HFFc6 (cell line): ENCODE results near the gene TNFAIP8L1. TPM values are rescaled to one million over a fixed set of nuclear protein-coding genes. Genes with fewer than 3 reads are reported as not detected.

ENCODE experiments used
- DNase-seq: peaks from one replicate; pipeline ENCODE4 v3.0.0-alpha.2; 2018
- H3K27ac Mint-ChIP-seq: 2 replicates; pipeline ENCODE4 v1.8.0; 2020; ENCODE audit warnings: mild to moderate bottlenecking, mixed read lengths
- H3K27me3 Mint-ChIP-seq: 2 replicates; pipeline ENCODE4 v1.8.0; 2021; ENCODE audit warnings: mild to moderate bottlenecking, moderate library complexity, mixed read lengths; ENCODE audit not compliant: insufficient read depth
- H3K36me3 Mint-ChIP-seq: 2 replicates; pipeline ENCODE4 v1.8.0; 2021; ENCODE audit warnings: low read depth, mixed read lengths
- H3K4me1 Mint-ChIP-seq: 2 replicates; pipeline ENCODE4 v1.8.0; 2020; ENCODE audit warnings: low read depth, mixed read lengths
- H3K4me3 Mint-ChIP-seq: 2 replicates; pipeline ENCODE4 v1.8.0; 2020; ENCODE audit warnings: mild to moderate bottlenecking, moderate library complexity, mixed read lengths
- H3K9me3 Mint-ChIP-seq: 2 replicates; pipeline ENCODE4 v1.8.0; 2020; ENCODE audit warnings: mild to moderate bottlenecking, mixed read lengths
- total RNA-seq, 6 experiments: library from RNA; stranded (reverse); fragmentation: NEBNext Ultra II Directional; extraction: Animal tissue kit (Norgen Biotek cat#: 25700); gene quantifications; 2 replicates in 1 of 6; 3 replicates in 5 of 6; pipeline ENCODE4 v1.2.3, GENCODE V29; 2021
- TF ChIP-seq, protein P1 (sequence below): fragments of 200-600 bp; sonication (generic); IDR thresholded peaks from 2 replicates; pipeline ENCODE4 v1.5.0; 2021; ENCODE audit warnings: antibody characterized with exemption, mild to moderate bottlenecking

The TNFAIP8L1 gene
- total RNA-seq, 6 experiments from 2014 or later: 4.5 to 8.2 (median 6.7) TPM

DNA sequence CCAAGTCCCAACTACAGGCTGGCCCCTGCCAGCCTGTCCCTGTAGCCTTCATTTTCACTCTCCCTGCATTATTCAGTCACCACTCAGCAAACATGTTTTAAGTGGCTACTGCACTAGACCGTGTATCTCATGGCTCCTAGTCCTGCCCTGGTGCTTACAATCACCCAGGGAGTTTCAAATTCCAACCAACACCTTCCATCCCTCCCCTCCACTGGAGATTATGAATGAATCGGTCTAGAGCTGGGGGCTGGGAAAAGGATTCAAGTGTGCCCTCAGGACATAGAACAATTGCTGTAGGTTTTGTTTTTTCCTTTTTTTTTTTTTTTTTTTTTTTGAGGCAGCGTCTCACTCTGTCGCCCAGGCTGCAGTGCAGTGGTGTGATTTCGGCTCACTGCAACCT is 15.0 kb upstream of the TNFAIP8L1 start:
- H3K27ac Mint-ChIP-seq: no peak overlapping the region
- H3K4me1 Mint-ChIP-seq: 0 out of 2 replicates have a peak, but pooled peaks cover 5% of the 10 kb centered on the region
- TF ChIP-seq, protein P1, sequence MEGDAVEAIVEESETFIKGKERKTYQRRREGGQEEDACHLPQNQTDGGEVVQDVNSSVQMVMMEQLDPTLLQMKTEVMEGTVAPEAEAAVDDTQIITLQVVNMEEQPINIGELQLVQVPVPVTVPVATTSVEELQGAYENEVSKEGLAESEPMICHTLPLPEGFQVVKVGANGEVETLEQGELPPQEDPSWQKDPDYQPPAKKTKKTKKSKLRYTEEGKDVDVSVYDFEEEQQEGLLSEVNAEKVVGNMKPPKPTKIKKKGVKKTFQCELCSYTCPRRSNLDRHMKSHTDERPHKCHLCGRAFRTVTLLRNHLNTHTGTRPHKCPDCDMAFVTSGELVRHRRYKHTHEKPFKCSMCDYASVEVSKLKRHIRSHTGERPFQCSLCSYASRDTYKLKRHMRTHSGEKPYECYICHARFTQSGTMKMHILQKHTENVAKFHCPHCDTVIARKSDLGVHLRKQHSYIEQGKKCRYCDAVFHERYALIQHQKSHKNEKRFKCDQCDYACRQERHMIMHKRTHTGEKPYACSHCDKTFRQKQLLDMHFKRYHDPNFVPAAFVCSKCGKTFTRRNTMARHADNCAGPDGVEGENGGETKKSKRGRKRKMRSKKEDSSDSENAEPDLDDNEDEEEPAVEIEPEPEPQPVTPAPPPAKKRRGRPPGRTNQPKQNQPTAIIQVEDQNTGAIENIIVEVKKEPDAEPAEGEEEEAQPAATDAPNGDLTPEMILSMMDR: no peak
- no peaks in the 10 kb centered on the region for H3K36me3 Mint-ChIP-seq
- peaks cover 19% of the 10 kb centered on the region for H3K27me3 Mint-ChIP-seq
- no peak for DNase-seq
- H3K9me3 Mint-ChIP-seq: no peaks in the 10 kb centered on the region
- H3K4me3 Mint-ChIP-seq: no peak overlapping the region; the same call in 1 of the 2 replicates

DNA sequence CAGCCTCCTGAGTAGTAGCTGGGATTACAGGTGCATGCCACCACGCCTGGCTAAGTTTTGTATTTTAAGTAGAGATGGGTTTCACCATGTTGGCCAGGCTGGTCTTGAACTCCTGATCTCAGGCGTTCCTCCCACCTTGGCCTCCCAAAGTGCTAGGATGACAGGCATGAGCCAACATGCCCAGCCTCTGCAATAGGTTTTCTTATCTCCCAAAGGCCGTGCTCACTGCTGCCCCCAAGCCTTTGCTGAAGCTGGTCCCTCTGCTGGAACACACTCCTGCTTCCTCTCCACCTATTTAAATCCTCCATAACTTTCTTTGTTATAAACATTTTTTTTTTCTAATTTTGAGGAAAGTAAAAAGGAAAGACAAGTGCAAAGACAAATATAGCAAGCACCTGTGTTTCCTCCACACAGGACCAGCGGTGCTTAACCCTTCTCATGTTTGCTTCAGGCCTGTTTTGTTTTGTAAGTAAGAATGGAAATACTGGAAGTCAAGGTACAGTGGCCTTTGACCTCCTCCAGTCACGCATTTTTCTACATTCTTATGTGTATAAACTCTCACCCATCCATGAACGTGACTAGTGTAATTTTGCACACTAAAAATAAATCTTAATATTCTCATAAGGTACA is 14.5 kb upstream of the TNFAIP8L1 start:
- no peak overlapping the region for H3K4me3 Mint-ChIP-seq
- H3K4me1 Mint-ChIP-seq: 0 out of 2 replicates have a peak, but pooled peaks cover 5% of the 10 kb centered on the region
- H3K36me3 Mint-ChIP-seq: no peaks in the 10 kb centered on the region
- no peak overlapping the region for H3K27ac Mint-ChIP-seq
- peaks cover 18% of the 10 kb centered on the region for H3K27me3 Mint-ChIP-seq
- TF ChIP-seq, protein P1: peak; percentile 60
- no peak for DNase-seq
- no peaks in the 10 kb centered on the region for H3K9me3 Mint-ChIP-seq

DNA sequence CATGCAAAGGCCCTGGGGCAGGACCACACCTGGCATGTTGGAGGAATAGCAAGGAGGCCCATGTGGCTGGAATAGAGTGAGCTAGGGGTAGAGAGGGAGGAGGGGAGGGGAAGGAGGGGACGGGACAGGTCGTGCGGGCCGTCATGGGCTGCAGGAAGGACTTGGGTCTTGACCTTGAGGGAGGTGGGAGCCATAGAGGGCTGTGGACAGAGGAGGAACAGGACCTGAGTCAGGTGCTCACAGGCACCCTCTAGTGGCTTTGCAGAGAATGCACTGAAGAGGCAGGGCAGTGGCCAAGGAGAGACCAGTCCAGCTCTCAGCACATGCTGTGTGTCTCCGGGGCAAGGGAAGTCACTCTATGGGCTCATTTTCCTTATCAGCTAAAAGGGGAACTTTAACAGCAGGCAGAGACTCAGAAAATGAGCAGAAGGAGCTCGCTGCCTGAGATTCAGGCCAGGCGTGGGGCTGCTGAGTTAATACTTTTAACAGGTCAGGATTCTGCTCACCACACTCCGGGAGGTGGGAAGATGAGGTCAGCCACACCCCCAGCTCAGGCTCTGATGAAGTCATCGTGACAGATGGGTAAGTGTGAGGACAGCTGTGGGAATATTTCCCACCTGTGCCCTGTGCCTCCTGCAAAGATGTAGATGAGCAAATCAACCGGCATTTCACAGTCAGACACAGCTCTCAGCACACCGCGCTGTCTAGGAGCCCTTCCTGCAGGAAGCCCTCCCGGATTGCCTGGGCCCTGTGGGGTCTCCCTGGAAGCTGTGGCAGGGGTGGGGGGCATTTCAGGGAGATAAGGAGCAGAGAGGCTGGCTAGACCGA is 6.0 kb upstream of the TNFAIP8L1 start:
- peaks cover 29% of the 10 kb centered on the region for H3K4me1 Mint-ChIP-seq

DNA sequence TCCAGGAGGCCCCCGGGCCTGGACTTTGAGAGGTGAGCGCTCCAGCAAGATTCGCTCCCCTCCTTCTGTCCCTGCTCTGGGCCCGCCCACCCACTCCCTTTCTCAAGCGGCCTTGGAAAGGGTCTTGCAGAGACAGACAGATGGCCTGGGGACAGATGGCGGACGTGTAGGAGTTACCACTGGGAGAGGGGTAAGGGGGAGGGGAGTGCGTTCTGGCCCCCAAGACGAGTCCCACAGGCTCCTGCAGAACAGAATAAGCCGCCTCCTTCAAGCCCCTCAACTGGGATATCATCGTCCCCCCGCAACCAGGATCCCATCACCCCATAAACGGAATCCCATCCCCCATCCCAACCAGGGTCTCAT is 3.6 kb upstream of the TNFAIP8L1 start:
- no peaks in the 10 kb centered on the region for H3K9me3 Mint-ChIP-seq
- H3K4me3 Mint-ChIP-seq: peak overlapping the region; percentile 63
- no peaks in the 10 kb centered on the region; the same call in 1 of the 2 replicates for H3K27me3 Mint-ChIP-seq
- TF ChIP-seq, protein P1: no peak
- H3K36me3 Mint-ChIP-seq: no peaks in the 10 kb centered on the region
- peak overlapping the region; percentile 60; the same call in 1 of the 2 replicates for H3K27ac Mint-ChIP-seq
- no peak for DNase-seq
- peaks cover 35% of the 10 kb centered on the region for H3K4me1 Mint-ChIP-seq

More for the DNA sequence above, 6.0 kb upstream of the TNFAIP8L1 start:
- DNase-seq: peak; percentile 60
- H3K36me3 Mint-ChIP-seq: no peaks in the 10 kb centered on the region
- no peaks in the 10 kb centered on the region; the same call in 1 of the 2 replicates for H3K27me3 Mint-ChIP-seq
- TF ChIP-seq, protein P1: peak; percentile 84
- peak overlapping the region; percentile 18; the same call in 1 of the 2 replicates for H3K4me3 Mint-ChIP-seq
- H3K27ac Mint-ChIP-seq: peak overlapping the region; percentile 82
- no peaks in the 10 kb centered on the region for H3K9me3 Mint-ChIP-seq

DNA sequence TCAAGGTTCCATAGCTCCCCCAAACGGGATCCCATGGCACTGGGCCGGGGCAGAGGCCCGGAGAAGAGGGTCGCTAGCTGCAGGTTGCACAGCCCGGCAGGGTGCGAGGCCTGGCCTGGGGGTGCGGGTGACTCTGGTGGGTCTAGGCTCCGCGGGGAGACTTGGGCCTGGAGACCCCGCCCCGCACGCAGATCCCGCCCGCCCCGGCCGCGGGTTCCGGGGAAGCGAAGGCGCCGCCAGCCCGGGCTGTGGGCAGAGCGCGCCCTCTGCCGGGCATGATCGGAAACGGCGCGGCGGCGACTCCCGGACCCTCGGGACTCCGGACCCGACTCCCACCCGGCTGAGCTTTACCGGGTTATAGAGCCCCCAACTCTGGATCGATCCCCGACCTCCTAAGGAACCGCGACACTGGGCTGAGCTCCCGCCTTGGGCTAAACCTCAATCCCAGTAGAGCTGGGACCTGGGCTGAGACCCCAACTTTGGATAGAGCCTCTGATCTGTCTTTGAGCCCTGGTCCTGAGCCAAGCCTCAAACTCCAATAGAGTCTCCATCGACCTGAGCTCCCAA is 3.1 kb upstream of the TNFAIP8L1 start:
- H3K4me3 Mint-ChIP-seq: peak overlapping the region; percentile 63
- TF ChIP-seq, protein P1: peak; percentile 99
- H3K36me3 Mint-ChIP-seq: no peaks in the 10 kb centered on the region
- no peaks in the 10 kb centered on the region; the same call in 1 of the 2 replicates for H3K27me3 Mint-ChIP-seq
- DNase-seq: no peak
- H3K4me1 Mint-ChIP-seq: peaks cover 35% of the 10 kb centered on the region
- H3K27ac Mint-ChIP-seq: peak overlapping the region; percentile 60; the same call in 1 of the 2 replicates
- H3K9me3 Mint-ChIP-seq: no peaks in the 10 kb centered on the region
